Activated CD8-positive, alpha-beta memory T cell treated with anti-CD3 and anti-CD28 coated beads, Interleukin-2, amount 50 U/mL, for 24 hours (primary cell): Measurements from ENCODE around the gene CDKN2B-AS1.

ENCODE experiments used
- DNase-seq: peaks from one replicate; pipeline ENCODE4 v3.0.0-alpha.2; 2020; ENCODE audit errors: extremely low read depth

CDKN2B-AS1 gene

GRCh38 chr9:22084336-22085035 is 89.9 kb downstream of the CDKN2B-AS1 start:
- no peak for DNase-seq

GRCh38 chr9:22088053-22088716 is 93.6 kb downstream of the CDKN2B-AS1 start:
- no peak for DNase-seq

GRCh38 chr9:22088717-22089061 is 94.1 kb downstream of the CDKN2B-AS1 start:
- no peak for DNase-seq

GRCh38 chr9:22097707-22098106 is 103.1 kb downstream of the CDKN2B-AS1 start:
- no peak for DNase-seq

- no peak for DNase-seq
Measured at GRCh38 chr9:22098643-22099332, 104.2 kb downstream of the CDKN2B-AS1 start.

GRCh38 chr9:22100626-22101025 is 106.0 kb downstream of the CDKN2B-AS1 start:
- DNase-seq = no peak

GRCh38 chr9:22102146-22103053 is 107.8 kb downstream of the CDKN2B-AS1 start:
- DNase-seq = no peak

GRCh38 chr9:22103685-22104575 is 109.3 kb downstream of the CDKN2B-AS1 start:
- no peak for DNase-seq

- no peak for DNase-seq
Measured at GRCh38 chr9:22105005-22105722, 110.6 kb downstream of the CDKN2B-AS1 start.

GRCh38 chr9:22107202-22108045 is 112.8 kb downstream of the CDKN2B-AS1 start:
- no peak for DNase-seq

GRCh38 chr9:22108581-22109370 is 114.2 kb downstream of the CDKN2B-AS1 start:
- DNase-seq = no peak

GRCh38 chr9:22111176-22111953 is 116.8 kb downstream of the CDKN2B-AS1 start:
- DNase-seq = no peak

GRCh38 chr9:22111954-22112247 is 117.3 kb downstream of the CDKN2B-AS1 start:
- DNase-seq = no peak

- no peak for DNase-seq
Measured at GRCh38 chr9:22112870-22113821, 118.6 kb downstream of the CDKN2B-AS1 start.

GRCh38 chr9:22114956-22115355 is 120.4 kb downstream of the CDKN2B-AS1 start:
- no peak for DNase-seq

- no peak for DNase-seq
Measured at GRCh38 chr9:22116758-22117157, 122.2 kb downstream of the CDKN2B-AS1 start.
